SK-N-MC (cell line): ENCODE results near the gene TOP1.

Experiments
- DNase-seq: peaks from one replicate; pipeline ENCODE4 v3.0.0-alpha.2; 2011; ENCODE audit warnings: low read depth, low spot score
- H3K27ac ChIP-seq: fragments of 200-600 bp; sonication (generic); 2 replicates; pipeline ENCODE4 v1.5.1; 2016; ENCODE audit warnings: mixed run types
- H3K36me3 ChIP-seq: fragments of 200-600 bp; sonication (generic); 2 replicates; pipeline ENCODE4 v1.6.1; 2017; ENCODE audit warnings: antibody characterized with exemption, low read length, mixed read lengths; ENCODE audit not compliant: insufficient read depth
- H3K4me3 ChIP-seq: fragments of 200-600 bp; sonication (generic); 2 replicates; pipeline ENCODE4 v1.5.1; 2016
- H3K9ac ChIP-seq: fragments of 200-600 bp; sonication (generic); 2 replicates; pipeline ENCODE4 v1.8.0; 2017; ENCODE audit warnings: mixed run types, mixed read lengths; ENCODE audit not compliant: insufficient read length
- H3K9me3 ChIP-seq: fragments of 200-600 bp; sonication (generic); 2 replicates; pipeline ENCODE4 v1.6.1; 2017; ENCODE audit warnings: low read depth, mild to moderate bottlenecking, antibody characterized with exemption, low read length, moderate library complexity, mixed read lengths
- EZH2 ChIP-seq: fragments of 200-600 bp; sonication (generic); IDR thresholded peaks from one replicate; pipeline ENCODE4 v1.6.1; 2017; ENCODE audit warnings: antibody characterized with exemption
- FOXP2 ChIP-seq: optimal IDR thresholded peaks from 2 replicates; pipeline ENCODE3; 2011; ENCODE audit warnings: mild to moderate bottlenecking, moderate library complexity; ENCODE audit not compliant: insufficient read depth; ENCODE audit errors: extremely low read length, control extremely low read depth
- POLR2AphosphoS5 ChIP-seq: IDR thresholded peaks from 2 replicates; pipeline ENCODE4 v1.6.1; 2012; ENCODE audit warnings: mild to moderate bottlenecking, low read depth, low read length, borderline replicate concordance

TOP1 gene

DNA sequence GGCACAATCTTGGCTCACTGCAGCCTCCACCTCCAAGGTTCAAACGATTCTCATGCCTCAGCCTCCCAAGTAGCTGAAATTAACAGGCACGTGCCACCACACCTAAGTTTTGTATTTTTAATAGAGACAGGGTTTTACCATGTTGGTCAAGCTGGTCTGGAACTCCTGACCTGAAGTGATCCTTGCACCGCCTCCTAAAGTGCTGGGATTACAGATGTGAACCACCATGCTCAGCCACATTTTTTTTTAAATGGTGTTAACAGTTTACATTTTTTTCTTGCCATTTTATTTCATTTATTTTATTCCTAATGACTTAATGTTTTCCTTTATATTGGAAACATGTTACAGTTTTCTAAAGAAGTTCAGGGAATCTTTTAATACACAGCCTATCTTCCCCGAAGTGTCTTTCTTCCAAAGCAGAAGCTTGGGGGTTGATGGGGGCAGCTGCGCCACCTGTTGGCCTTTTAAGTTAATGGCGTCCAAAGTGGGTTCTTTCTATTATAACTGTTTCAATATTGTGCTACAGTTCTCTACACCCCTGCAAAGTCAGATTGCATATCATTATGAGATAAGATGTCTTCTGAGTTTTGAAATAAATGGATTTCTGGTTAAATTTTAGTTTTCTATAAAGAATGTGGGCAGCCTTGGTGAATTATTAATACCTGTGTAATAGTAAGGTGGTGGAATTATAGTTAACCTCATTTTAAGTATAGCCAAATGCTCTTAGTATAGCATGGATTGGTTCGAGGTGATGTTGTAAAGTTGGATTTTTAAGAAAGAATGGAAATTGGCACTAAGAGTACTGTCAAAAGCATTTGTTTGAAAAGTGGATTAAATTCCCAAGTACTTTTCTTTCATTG, 66.7 kb downstream of the TOP1 start:
- H3K36me3 ChIP-seq, result peaks cover 84% of the 10 kb centered on the region
- H3K27ac ChIP-seq, result no peak overlapping the region
- DNase-seq, result peak; percentile 28
- H3K4me3 ChIP-seq, result no peak overlapping the region
- no peak overlapping the region for H3K9ac ChIP-seq
- TF ChIP-seq FOXP2, result no peak
- no peak for TF ChIP-seq POLR2AphosphoS5
- H3K9me3 ChIP-seq, result no peaks in the 10 kb centered on the region

GRCh38 chr20:41098703-41099250, 70.2 kb downstream of the TOP1 start:
- H3K9ac ChIP-seq, result peak overlapping the region; percentile 43
- DNase-seq, result no peak
- TF ChIP-seq POLR2AphosphoS5 (no peak), EZH2 (no peak), FOXP2 (no peak)
- peak overlapping the region; percentile 49; the same call in 1 of the 2 replicates for H3K27ac ChIP-seq
- H3K36me3 ChIP-seq, result peaks cover 88% of the 10 kb centered on the region
- H3K9me3 ChIP-seq, result no peaks in the 10 kb centered on the region
- no peak overlapping the region for H3K4me3 ChIP-seq

GRCh38 chr20:41100001-41100480, 71.4 kb downstream of the TOP1 start:
- Histone ChIP-seq H3K27ac (no peak overlapping the region), H3K9ac (no peak overlapping the region), H3K4me3 (no peak overlapping the region), H3K9me3 (no peaks in the 10 kb centered on the region), H3K36me3 (peaks cover 86% of the 10 kb centered on the region)
- DNase-seq, result no peak
- no peak for TF ChIP-seq FOXP2
- TF ChIP-seq EZH2, result no peak
- no peak for TF ChIP-seq POLR2AphosphoS5

DNA sequence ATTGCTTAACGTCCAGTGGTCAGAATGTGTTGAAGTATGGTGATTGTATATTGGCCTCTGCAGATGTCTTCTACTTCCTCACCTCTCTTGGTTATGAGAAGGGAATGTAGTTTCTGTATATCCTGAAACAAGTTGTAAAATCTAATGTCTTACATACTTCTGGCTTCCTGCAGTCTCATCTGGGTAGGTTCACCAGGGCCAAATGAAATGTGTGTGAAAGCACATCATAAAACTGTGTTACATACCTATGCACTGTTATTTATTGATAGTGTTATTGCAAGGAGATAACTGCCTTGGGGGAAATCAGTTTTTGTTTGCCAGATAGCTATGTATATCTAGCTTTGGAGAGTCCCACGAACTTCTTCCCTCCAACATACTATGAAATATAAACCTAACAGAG, 73.0 kb downstream of the TOP1 start:
- no peak for DNase-seq
- Histone ChIP-seq H3K27ac (no peak overlapping the region), H3K36me3 (peaks cover 84% of the 10 kb centered on the region), H3K9me3 (no peaks in the 10 kb centered on the region), H3K4me3 (no peak overlapping the region), H3K9ac (no peak overlapping the region)
- no peak for TF ChIP-seq EZH2
- no peak for TF ChIP-seq POLR2AphosphoS5
- TF ChIP-seq FOXP2, result no peak

GRCh38 chr20:41108531-41108930, 79.9 kb downstream of the TOP1 start:
- Histone ChIP-seq H3K9me3 (no peaks in the 10 kb centered on the region), H3K4me3 (no peak overlapping the region), H3K27ac (no peak overlapping the region), H3K9ac (no peak overlapping the region), H3K36me3 (peaks cover 85% of the 10 kb centered on the region)
- no peak for DNase-seq
- TF ChIP-seq EZH2 (no peak), FOXP2 (no peak), POLR2AphosphoS5 (no peak)

DNA sequence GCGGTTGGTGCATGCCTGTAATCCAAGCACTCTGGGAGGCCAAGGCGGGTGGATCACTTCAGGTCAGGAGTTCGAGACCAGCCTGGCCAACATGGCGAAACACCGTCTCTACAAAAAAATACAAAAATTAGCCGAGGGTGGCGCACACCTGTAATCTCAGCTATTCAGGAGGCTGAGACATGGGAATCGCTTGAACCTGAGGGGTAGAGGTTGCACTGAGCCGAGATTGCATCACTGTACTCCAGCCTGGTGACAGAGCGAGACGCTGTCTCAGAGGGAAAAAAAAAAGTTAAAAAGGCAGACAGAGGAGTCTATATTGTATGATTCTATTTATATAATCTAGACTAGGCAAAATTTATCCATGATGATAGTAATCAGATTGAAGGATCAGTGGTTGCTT, 81.4 kb downstream of the TOP1 start:
- Histone ChIP-seq H3K4me3 (no peak overlapping the region), H3K36me3 (peaks cover 91% of the 10 kb centered on the region), H3K9ac (no peak overlapping the region), H3K27ac (no peak overlapping the region), H3K9me3 (no peaks in the 10 kb centered on the region)
- DNase-seq, result no peak
- TF ChIP-seq FOXP2 (no peak), EZH2 (no peak), POLR2AphosphoS5 (no peak)

DNA sequence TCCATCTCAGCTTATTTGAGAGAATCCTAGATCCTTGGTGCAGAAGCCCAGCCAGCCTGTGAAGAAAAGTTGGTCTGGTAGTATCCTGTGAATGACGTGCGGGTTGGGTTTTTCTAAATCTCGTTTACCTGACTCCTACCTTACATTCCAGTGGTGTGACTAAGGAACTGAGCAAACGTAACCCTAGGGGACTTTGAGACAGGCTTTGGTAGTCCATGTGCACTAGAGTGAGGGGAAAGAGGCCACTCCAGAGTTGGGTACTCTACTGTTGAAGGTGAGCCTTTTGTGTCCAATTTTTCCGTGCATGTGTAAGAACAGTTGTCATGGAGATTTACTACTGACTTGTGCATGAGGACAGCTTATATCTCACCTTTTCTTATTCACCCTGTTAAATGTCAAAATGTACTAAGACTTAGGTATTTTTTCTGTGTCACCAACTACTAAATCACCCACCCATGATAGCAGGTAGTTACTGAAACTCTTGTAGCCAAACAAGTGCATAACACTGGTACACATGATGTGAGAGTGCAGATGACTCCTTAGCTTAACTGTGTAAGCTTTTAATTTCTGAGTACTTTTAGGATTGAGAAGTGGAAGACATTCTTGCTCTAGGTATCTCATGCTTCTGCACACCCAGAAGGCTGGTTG, 82.4 kb downstream of the TOP1 start:
- Histone ChIP-seq H3K27ac (no peak overlapping the region), H3K9me3 (no peaks in the 10 kb centered on the region), H3K9ac (no peak overlapping the region), H3K36me3 (peaks cover 91% of the 10 kb centered on the region), H3K4me3 (no peak overlapping the region)
- no peak for TF ChIP-seq POLR2AphosphoS5
- no peak for TF ChIP-seq EZH2
- TF ChIP-seq FOXP2, result no peak
- DNase-seq, result no peak

DNA sequence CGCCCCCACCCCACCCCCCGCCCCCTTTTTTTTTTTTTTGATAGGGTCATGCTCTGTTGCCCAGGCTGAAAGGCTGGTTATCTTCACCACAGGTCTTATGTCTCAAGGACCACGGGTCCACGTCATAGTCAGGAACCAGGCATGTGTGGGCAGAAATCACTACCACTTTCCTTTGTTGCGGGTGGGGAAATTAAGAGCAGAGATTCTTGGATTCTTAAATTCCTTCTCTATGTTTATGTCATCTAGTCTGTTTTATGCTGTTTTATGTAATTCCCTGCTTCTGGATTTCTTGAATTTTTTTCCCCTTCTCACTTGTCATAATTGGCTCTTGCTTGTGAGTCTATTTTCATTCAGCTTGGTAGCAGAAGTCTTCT, 82.9 kb downstream of the TOP1 start:
- no peak for TF ChIP-seq POLR2AphosphoS5
- no peak for TF ChIP-seq EZH2
- TF ChIP-seq FOXP2, result no peak
- Histone ChIP-seq H3K36me3 (peaks cover 93% of the 10 kb centered on the region), H3K9ac (no peak overlapping the region)

More for the DNA sequence above, 82.9 kb downstream of the TOP1 start:
- DNase-seq, result no peak
- Histone ChIP-seq H3K4me3 (no peak overlapping the region), H3K9me3 (no peaks in the 10 kb centered on the region), H3K27ac (no peak overlapping the region)
